Hindlimb muscle (tissue), 1 donor: ENCODE data around the gene EXOC3L1. TPM values are rescaled to one million over a fixed set of nuclear protein-coding genes. Genes with fewer than 3 reads are reported as not detected.

Source experiments
- DNase-seq: peaks from one replicate; pipeline ENCODE4 v3.0.0-alpha.2; 2013
- polyA plus RNA-seq: library from polyadenylated mRNA; unstranded; fragments of 120-200 nt; gene quantifications from one replicate; pipeline ENCODE4 v1.2.1, GENCODE V29; 2013; ENCODE audit not compliant: insufficient read length

EXOC3L1 gene
- polyA plus RNA-seq, 1 donor = 15.3 TPM

GRCh38 chr16:67215706-67216105 lies 25.8 kb upstream of the EXOC3L1 start:
- DNase-seq = no peak

- DNase-seq = no peak
Observed at GRCh38 chr16:67213197-67214019, 23.5 kb upstream of the EXOC3L1 start.

GRCh38 chr16:67212766-67213165 lies 22.8 kb upstream of the EXOC3L1 start:
- no peak for DNase-seq

GRCh38 chr16:67211674-67212073 lies 21.7 kb upstream of the EXOC3L1 start:
- no peak for DNase-seq

GRCh38 chr16:67210069-67210937 lies 20.4 kb upstream of the EXOC3L1 start:
- DNase-seq = no peak

GRCh38 chr16:67209565-67209964 lies 19.6 kb upstream of the EXOC3L1 start:
- DNase-seq = no peak

GRCh38 chr16:67208154-67208896 lies 18.4 kb upstream of the EXOC3L1 start:
- no peak for DNase-seq

DNA sequence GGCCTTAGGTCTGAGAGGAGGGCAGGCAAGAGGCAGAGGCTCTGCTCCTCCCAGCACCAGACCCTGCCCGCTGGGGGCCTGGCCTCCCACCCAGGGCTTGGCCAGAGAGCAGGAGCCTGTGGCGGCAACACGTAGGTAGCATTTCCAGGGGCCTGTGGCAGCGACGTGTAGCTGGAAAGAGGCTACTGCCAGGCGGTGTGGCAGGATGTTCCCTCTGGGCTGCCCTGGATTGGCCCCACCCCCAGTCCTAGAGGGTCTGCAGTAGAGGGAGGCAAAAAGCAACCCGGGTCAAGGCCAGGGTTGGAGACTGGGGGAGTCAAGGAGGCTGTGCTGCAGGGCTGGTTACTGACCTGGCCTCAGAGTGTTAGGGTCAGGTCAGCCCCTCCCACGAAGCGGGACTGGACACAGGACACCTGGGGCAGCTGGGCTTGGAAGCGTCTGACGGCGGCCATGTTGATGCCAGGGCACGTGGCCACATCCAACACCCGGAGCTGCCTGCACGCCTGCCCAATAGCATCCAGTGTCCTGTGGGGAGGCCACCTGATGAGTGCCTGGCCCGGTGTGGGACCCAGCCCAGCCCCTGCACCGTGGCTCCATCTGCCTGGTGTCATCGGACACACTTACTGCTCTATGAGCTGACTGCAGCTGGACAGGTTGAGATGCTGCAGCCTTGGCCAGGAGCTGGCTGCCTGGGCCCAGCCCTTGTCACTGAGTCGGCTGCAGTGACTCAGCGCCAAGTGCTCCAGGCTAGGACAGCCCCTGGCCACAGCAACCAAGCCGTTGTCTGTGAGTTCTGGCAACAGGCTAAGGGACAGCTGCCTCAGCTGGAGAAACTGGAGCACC lies 17.5 kb upstream of the EXOC3L1 start:
- DNase-seq = no peak

GRCh38 chr16:67206838-67207248 lies 16.9 kb upstream of the EXOC3L1 start:
- DNase-seq = no peak

DNA sequence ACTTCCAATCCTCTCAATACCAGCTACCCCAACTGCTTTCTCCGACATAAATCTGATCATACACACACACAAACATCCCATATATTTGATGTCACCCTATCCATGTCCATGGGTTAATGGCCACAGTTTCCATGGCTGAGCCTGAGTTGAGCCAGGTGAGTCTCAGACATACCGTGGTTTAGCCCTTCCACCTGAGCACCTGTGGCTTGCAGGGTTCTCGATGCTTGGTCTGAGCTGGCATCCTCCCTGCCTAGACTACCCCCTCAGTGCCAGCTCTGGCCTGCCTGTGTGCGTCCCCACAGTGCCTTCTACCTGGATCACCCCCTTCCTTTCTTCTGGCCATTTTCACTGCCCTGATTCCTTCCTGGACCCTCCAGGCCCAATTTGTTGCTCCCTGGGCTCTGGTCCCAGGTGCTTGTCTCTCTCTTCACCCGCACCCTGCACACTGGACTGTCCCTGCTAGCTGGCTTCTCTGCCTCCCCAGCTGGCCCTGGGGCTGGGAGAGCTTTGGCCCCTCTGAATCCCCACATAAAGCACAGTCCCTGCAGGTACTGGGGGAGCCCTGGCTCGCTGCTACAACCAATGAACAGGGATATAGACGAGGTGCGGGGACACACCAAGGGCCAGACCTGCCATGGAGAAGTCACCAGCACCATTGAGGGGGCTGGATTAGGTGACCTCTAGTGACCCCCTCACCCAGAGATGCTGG lies 16.3 kb upstream of the EXOC3L1 start:
- no peak for DNase-seq

DNA sequence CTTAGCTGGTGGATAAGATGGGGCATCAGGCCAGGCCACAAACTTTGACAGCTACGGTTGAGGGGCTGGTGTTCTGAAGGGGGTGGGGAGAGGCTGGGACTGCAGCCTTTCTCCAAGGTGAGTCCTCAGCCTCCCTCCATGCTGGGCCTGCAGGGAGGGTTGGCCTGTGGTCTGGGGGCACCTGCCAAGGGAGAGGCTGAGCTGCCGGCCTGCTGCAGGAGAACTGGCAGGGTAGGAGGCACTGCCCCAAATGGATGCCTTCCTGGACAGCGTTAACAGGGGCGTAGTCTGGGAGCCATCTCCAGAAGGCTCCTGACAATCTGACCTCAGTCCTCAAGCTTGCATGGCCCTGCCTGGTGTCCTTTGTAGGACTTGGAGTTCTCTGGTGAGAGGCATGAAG lies 14.1 kb upstream of the EXOC3L1 start:
- DNase-seq = no peak

DNA sequence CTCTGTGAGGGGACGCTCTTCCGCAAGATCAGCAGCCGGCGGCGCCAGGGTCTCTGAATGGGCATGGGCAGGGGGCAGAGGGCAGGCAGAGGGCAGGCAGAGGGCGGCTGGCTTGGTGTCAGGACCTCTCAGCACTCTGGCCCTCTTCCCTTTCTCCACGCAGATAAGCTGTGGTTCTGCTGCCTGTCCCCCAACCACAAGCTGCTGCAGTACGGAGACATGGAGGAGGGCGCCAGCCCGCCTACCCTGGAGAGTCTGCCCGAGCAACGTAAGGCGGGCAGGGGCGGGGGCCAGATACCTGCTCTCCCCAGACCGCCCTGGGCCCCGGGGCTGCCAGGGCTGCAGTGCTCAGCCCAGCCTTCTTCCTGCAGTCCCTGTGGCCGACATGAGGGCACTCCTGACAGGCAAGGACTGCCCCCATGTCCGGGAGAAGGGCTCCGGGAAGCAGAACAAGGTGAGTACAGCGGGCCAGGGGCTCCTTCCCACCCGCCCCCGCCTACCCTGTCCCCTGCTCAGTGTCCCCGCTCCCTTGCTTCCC lies 13.1 kb upstream of the EXOC3L1 start:
- no peak for DNase-seq

DNA sequence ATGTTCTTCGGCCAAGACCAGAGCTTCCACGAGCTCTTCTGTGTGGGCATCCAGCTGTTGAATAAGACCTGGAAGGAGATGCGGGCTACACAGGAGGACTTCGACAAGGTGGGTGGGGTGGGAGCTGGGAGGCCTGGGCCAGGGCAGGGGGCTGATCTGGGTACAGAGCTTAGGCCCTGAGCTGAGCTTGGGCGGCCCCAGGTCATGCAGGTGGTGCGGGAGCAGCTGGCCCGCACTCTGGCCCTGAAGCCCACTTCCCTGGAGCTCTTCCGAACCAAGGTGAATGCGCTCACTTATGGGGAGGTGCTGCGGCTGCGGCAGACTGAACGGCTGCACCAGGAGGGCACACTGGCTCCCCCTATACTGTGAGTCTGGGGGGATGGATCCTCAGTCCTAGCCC lies 12.5 kb upstream of the EXOC3L1 start:
- DNase-seq = no peak

DNA sequence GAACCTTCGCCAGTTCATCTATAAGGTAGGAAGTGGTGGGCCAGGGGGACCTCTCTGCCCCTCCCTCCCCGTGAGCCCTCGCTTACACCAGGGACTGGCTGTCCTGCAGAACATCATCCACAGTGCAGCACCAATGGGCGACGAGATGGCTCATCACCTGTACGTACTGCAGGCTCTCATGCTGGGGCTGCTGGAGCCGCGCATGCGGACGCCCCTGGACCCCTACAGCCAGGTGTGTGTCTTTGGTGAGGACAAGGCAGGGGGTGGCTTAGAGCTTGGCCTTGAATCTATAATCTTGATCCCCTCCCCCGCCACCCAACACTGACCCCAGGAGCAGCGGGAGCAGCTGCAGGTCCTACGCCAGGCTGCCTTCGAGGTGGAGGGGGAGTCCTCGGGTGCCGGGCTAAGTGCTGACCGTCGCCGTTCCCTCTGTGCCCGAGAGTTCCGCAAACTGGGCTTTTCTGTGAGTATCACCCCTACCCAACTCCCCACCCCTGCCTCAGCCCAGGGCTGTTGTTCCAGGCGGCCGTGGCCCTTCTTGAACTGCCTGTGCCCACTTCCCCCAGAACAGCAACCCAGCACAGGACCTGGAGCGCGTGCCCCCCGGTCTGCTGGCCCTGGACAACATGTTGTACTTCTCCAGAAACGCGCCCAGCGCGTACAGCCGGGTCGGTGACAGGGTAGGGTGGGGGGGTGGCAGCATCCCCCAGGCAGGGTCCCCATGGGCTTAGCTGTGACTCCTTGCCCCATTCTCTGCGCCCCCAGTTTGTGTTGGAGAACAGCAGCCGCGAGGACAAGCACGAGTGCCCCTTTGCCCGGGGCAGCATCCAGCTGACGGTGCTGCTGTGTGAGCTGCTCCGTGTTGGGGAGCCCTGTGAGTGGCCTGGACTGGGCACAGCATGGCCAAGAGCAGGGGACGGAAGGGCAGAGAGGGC lies 11.7 kb upstream of the EXOC3L1 start:
- no peak for DNase-seq

DNA sequence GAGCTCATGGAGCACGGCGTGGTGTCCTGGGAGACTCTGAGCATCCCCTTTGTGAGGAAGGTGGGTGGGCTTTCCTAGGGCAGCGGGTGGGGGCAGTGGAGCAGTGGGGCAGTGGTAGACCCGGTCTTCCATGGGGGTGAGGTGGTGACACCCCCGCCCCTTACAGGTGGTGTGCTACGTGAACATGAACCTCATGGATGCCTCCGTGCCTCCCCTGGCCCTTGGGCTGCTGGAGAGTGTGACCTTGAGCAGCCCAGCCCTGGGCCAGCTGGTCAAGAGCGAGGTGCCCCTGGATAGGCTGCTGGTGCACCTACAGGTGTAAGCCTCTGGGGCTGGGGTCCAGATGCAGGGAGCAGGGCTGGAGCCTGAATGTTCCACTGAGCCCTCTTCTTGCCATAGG lies 10.6 kb upstream of the EXOC3L1 start:
- no peak for DNase-seq

DNA sequence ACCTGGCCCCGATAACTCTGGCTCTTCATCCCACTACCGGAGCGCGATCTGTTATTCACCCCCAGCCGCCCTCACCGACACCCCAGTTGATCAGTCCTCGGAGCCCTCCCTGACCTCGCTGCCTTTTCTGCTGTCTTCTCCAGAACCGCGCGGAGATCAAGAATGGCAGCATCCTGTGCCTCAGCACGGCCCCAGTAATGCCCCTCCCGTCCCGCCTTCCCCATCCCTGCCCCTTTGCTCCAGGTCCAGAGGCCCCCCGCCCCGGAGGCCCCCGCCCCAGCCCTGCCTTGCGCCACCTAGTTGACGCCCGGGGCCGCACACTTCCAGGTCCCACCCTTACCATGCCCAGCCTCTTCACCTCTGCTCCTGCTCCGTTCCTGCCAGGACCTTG lies 9.9 kb upstream of the EXOC3L1 start:
- no peak for DNase-seq

GRCh38 chr16:67199011-67199807 lies 9.3 kb upstream of the EXOC3L1 start, which contains the start of gene ELMO3:
ELMO3 (plus strand) TSS chr16:67199131; CDS start chr16:67199327, 196 bp downstream.
- DNase-seq = no peak

GRCh38 chr16:67198238-67198734 lies 8.3 kb upstream of the EXOC3L1 start:
- no peak for DNase-seq

DNA sequence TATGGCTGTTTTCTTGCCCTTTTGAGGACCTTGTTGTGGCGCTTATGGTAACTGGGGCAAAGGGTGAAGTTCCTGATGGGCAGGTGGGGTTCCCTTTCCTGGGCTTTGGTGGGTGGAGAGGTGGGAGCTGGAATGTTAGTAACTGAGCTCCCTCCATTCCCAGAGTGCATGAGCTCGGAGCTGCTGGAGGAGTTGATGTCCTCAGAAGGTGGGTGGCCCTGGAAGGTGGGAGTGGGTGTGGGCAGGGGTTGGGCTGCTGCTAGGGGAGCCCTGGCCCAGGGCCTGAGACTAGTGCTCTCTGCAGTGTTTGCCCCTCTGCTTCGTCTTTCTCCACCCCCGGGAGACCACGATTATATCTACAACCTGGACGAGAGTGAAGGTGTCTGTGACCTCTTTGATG lies 7.8 kb upstream of the EXOC3L1 start:
- no peak for DNase-seq
